ENCODE data around the gene SIK3. TPM values are rescaled to one million over a fixed set of nuclear protein-coding genes. Genes with fewer than 3 reads are reported as not detected.

SIK3 gene
- total RNA-seq, 1 experiment from 2014 or later, result 4.1 TPM

DNA sequence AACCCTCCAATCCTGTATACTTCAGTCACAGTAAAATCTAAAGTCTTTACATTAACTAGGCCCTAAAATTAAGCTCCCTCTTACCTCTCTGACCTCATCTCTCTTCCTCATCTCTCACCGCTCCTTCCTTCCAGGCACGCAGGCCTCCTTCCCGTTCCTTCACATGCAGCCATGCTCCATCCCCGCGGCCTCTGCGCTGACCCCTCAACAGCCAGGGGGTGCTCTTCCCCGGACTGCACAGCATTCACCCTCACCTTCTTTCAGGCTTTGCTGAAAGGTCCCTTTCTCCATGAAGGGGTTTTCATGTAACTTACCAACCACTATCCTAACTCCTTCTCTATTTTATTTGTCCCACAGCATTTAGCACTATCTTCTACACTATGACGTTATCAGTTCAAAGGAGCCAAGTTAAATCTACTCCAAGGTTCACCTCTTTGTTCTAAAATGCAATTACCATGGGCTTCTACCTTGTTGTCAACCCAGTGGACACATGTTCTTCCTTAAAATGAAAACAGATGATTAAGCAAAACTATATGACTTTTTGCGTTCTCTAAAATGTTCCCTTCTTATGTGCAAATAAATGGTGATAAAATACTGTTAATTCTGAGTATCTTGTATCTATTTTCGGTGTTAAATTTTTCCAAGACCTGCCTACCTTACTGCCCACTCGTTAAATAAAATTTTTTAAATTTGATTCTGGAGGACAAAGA lies 203.0 kb downstream of the SIK3 start:
- Histone ChIP-seq H3K27me3 (ENCODE audit: low read length) (no peaks in the 10 kb centered on the region), H3K9me3 (ENCODE audit: low read length) (no peaks in the 10 kb centered on the region), H3K36me3 (ENCODE audit: insufficient read depth, low read length) (no peaks in the 10 kb centered on the region), H3K4me3 (ENCODE audit: low read length) (no peak overlapping the region), H3K27ac (ENCODE audit: low read length) (no peak overlapping the region), H4K20me1 (ENCODE audit: insufficient read depth, low read depth, low read length) (no peaks in the 10 kb centered on the region), H3K9me2 (replicated peaks; ENCODE audit: insufficient read depth, low read length) (no peaks in the 10 kb centered on the region), H3K4me2 (ENCODE audit: low read depth, low read length, poor library complexity, severe bottlenecking) (no peak overlapping the region), H2AFZ (ENCODE audit: low read length) (no peak overlapping the region), H3K4me1 (ENCODE audit: low read length) (no peaks in the 10 kb centered on the region), H3K9ac (ENCODE audit: low read length) (no peak overlapping the region), H3K79me2 (ENCODE audit: low read length) (no peaks in the 10 kb centered on the region)
- DNase-seq, result no peak

DNA sequence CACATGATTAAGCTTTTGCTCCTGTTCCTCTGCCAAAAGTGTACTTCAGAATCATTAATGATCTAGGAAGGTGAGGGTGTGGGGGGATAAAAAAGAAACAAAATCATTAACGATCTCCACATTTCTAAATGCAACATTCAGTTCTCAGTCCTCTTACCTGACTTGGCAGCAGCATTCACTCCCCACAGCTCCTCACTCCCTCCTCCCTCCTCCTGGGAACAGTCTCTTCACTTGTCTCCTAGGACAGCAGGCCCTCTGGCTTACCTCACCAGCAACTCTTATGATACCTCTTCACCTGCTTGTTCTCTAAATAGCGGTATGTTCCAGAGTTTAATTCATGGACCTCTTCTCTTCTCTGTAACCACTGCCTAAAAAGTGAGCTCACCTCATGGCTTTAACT lies 204.3 kb downstream of the SIK3 start:
- H3K9me2 ChIP-seq (replicated peaks; ENCODE audit: insufficient read depth, low read length), result no peaks in the 10 kb centered on the region
- no peaks in the 10 kb centered on the region for H4K20me1 ChIP-seq (ENCODE audit: insufficient read depth, low read depth, low read length)
- no peak overlapping the region for H3K4me3 ChIP-seq (ENCODE audit: low read length)
- no peaks in the 10 kb centered on the region for H3K27me3 ChIP-seq (ENCODE audit: low read length)
- H3K4me1 ChIP-seq (ENCODE audit: low read length), result no peaks in the 10 kb centered on the region
- no peaks in the 10 kb centered on the region for H3K79me2 ChIP-seq (ENCODE audit: low read length)
- H3K9ac ChIP-seq (ENCODE audit: low read length), result no peak overlapping the region
- H3K36me3 ChIP-seq (ENCODE audit: insufficient read depth, low read length), result no peaks in the 10 kb centered on the region
- DNase-seq, result no peak
- no peak overlapping the region for H2AFZ ChIP-seq (ENCODE audit: low read length)
- H3K4me2 ChIP-seq (ENCODE audit: low read depth, low read length, poor library complexity, severe bottlenecking), result no peak overlapping the region
- H3K9me3 ChIP-seq (ENCODE audit: low read length), result no peaks in the 10 kb centered on the region
- H3K27ac ChIP-seq (ENCODE audit: low read length), result no peak overlapping the region

DNA sequence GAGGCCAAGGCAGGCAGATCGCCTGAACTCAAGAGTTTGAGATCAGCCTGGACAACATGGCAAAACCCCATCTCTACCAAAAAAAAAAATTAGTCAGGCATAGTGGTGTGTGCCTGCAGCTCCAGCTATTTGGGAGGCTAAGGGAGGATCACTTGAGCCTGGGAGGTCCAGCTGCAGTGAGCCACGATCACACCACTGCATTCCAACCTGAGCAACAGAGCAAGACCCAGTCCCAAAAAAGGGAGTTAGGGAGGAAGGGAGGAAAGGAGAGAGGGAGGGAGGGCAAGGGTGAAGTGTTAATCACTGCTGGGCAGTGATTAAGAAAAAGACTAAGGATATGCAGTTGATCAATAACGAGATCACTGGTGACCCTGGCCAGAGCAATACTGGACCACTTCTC lies 204.8 kb downstream of the SIK3 start:
- H3K4me2 ChIP-seq (ENCODE audit: low read depth, low read length, poor library complexity, severe bottlenecking), result no peak overlapping the region
- H2AFZ ChIP-seq (ENCODE audit: low read length), result no peak overlapping the region
- H4K20me1 ChIP-seq (ENCODE audit: insufficient read depth, low read depth, low read length), result no peaks in the 10 kb centered on the region
- no peaks in the 10 kb centered on the region for H3K4me1 ChIP-seq (ENCODE audit: low read length)
- no peaks in the 10 kb centered on the region for H3K9me2 ChIP-seq (replicated peaks; ENCODE audit: insufficient read depth, low read length)
- H3K4me3 ChIP-seq (ENCODE audit: low read length), result no peak overlapping the region
- no peak overlapping the region for H3K9ac ChIP-seq (ENCODE audit: low read length)
- no peak for DNase-seq
- H3K36me3 ChIP-seq (ENCODE audit: insufficient read depth, low read length), result no peaks in the 10 kb centered on the region
- no peak overlapping the region for H3K27ac ChIP-seq (ENCODE audit: low read length)
- no peaks in the 10 kb centered on the region for H3K79me2 ChIP-seq (ENCODE audit: low read length)
- no peaks in the 10 kb centered on the region for H3K27me3 ChIP-seq (ENCODE audit: low read length)
- H3K9me3 ChIP-seq (ENCODE audit: low read length), result no peaks in the 10 kb centered on the region

DNA sequence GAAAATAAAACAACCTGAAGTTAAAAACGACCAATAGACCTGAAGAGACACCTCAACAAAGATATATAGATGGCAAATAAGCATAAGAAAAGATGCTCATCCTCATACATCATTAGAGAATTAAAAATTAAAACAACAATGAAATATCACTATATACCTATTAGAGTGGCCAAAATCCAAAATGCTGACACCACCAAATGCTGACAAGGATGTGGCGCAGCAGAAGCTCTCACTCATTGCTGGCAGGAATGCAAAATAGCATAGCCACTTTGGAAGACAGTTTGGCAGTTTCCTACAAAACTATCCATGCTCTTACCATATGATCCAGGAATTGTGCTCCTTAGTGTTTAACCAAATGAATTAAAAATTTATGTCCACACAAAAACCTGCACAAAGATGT lies 205.9 kb downstream of the SIK3 start:
- H4K20me1 ChIP-seq (ENCODE audit: insufficient read depth, low read depth, low read length), result no peaks in the 10 kb centered on the region
- H3K9me3 ChIP-seq (ENCODE audit: low read length), result no peaks in the 10 kb centered on the region

DNA sequence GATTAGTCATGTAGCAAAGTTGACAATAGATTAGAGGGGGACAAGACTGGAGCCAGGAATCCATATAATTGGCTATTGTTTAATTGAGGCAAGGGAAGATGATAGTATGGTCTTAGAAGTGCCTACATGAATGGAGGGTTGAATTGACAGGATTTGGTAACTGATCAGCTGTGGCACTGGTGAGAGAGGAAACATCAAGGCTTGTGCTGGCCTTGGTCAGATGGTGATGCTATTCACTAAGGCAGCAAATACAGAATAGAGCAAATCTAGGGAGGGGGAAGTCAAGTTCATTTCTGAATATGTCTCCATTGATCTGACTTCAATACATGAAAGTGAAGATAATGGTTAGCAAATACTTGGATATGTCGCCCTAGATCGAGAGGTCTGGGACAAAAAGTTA lies 206.5 kb downstream of the SIK3 start:
- H3K4me3 ChIP-seq (ENCODE audit: low read length), result no peak overlapping the region
- H3K27me3 ChIP-seq (ENCODE audit: low read length), result no peaks in the 10 kb centered on the region
- no peaks in the 10 kb centered on the region for H3K9me3 ChIP-seq (ENCODE audit: low read length)
- H4K20me1 ChIP-seq (ENCODE audit: insufficient read depth, low read depth, low read length), result no peaks in the 10 kb centered on the region
- H3K27ac ChIP-seq (ENCODE audit: low read length), result no peak overlapping the region
- no peak overlapping the region for H3K4me2 ChIP-seq (ENCODE audit: low read depth, low read length, poor library complexity, severe bottlenecking)
- no peaks in the 10 kb centered on the region for H3K36me3 ChIP-seq (ENCODE audit: insufficient read depth, low read length)
- no peak overlapping the region for H2AFZ ChIP-seq (ENCODE audit: low read length)
- no peaks in the 10 kb centered on the region for H3K9me2 ChIP-seq (replicated peaks; ENCODE audit: insufficient read depth, low read length)
- H3K4me1 ChIP-seq (ENCODE audit: low read length), result no peaks in the 10 kb centered on the region
- no peak overlapping the region for H3K9ac ChIP-seq (ENCODE audit: low read length)
- H3K79me2 ChIP-seq (ENCODE audit: low read length), result no peaks in the 10 kb centered on the region
- no peak for DNase-seq

More for the DNA sequence above, 205.9 kb downstream of the SIK3 start:
- H3K36me3 ChIP-seq (ENCODE audit: insufficient read depth, low read length), result no peaks in the 10 kb centered on the region
- DNase-seq, result no peak
- H3K27me3 ChIP-seq (ENCODE audit: low read length), result no peaks in the 10 kb centered on the region
- H3K4me3 ChIP-seq (ENCODE audit: low read length), result no peak overlapping the region
- H2AFZ ChIP-seq (ENCODE audit: low read length), result no peak overlapping the region
- no peaks in the 10 kb centered on the region for H3K9me2 ChIP-seq (replicated peaks; ENCODE audit: insufficient read depth, low read length)
- no peaks in the 10 kb centered on the region for H3K4me1 ChIP-seq (ENCODE audit: low read length)
- H3K79me2 ChIP-seq (ENCODE audit: low read length), result no peaks in the 10 kb centered on the region
- H3K27ac ChIP-seq (ENCODE audit: low read length), result no peak overlapping the region
- no peak overlapping the region for H3K4me2 ChIP-seq (ENCODE audit: low read depth, low read length, poor library complexity, severe bottlenecking)
- no peak overlapping the region for H3K9ac ChIP-seq (ENCODE audit: low read length)

DNA sequence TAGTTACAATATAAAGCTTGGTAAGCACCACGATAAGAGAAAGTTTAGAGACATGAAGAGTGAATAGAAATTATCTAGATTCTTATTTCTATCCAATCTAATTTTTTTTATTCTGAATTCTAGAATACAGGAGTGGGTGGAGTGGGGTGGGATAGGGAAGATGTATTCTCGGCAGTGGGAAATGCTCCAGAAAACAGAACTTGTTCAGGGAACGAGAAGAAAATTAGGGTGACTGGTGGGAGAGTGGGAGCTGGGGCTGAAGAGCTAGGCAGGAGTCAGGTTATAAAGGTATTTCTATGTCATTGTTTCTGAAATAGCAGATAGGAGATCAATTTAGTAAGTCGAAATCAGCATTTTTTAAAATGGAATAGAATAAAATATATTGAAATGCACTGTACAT lies 207.6 kb downstream of the SIK3 start:
- no peaks in the 10 kb centered on the region for H3K4me1 ChIP-seq (ENCODE audit: low read length)
- H3K9me3 ChIP-seq (ENCODE audit: low read length), result no peaks in the 10 kb centered on the region
- no peaks in the 10 kb centered on the region for H3K27me3 ChIP-seq (ENCODE audit: low read length)
- no peak overlapping the region for H3K9ac ChIP-seq (ENCODE audit: low read length)
- H3K36me3 ChIP-seq (ENCODE audit: insufficient read depth, low read length), result no peaks in the 10 kb centered on the region
- no peaks in the 10 kb centered on the region for H4K20me1 ChIP-seq (ENCODE audit: insufficient read depth, low read depth, low read length)
- H2AFZ ChIP-seq (ENCODE audit: low read length), result no peak overlapping the region
- no peak overlapping the region for H3K27ac ChIP-seq (ENCODE audit: low read length)
- no peak overlapping the region for H3K4me2 ChIP-seq (ENCODE audit: low read depth, low read length, poor library complexity, severe bottlenecking)
- H3K4me3 ChIP-seq (ENCODE audit: low read length), result no peak overlapping the region
- no peak for DNase-seq
- H3K79me2 ChIP-seq (ENCODE audit: low read length), result no peaks in the 10 kb centered on the region
- H3K9me2 ChIP-seq (replicated peaks; ENCODE audit: insufficient read depth, low read length), result no peaks in the 10 kb centered on the region

DNA sequence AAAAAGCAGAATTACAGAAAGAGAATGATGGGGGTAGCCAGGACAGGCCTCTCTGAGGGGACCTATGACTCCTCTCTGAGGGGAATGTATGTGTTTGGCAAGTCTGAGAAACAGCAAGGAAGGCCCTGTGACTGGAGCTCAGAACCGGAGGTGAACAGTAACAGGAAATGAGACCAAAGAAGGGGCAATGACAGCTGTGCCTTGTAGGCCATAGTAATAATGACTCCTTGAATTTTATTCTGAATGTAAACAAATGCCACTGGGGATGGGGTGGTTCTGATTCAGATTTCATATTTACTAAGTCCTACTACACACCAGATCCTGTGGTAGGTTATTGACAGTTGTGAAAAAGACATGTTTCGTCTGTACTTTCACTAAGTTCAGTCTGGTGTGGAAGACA lies 208.0 kb downstream of the SIK3 start:
- Histone ChIP-seq H3K4me1 (ENCODE audit: low read length) (no peaks in the 10 kb centered on the region), H3K27ac (ENCODE audit: low read length) (no peak overlapping the region), H3K79me2 (ENCODE audit: low read length) (no peaks in the 10 kb centered on the region), H3K9me3 (ENCODE audit: low read length) (no peaks in the 10 kb centered on the region), H3K27me3 (ENCODE audit: low read length) (no peaks in the 10 kb centered on the region), H3K36me3 (ENCODE audit: insufficient read depth, low read length) (no peaks in the 10 kb centered on the region), H3K9ac (ENCODE audit: low read length) (no peak overlapping the region), H3K4me2 (ENCODE audit: low read depth, low read length, poor library complexity, severe bottlenecking) (no peak overlapping the region), H3K4me3 (ENCODE audit: low read length) (no peak overlapping the region), H2AFZ (ENCODE audit: low read length) (no peak overlapping the region), H3K9me2 (replicated peaks; ENCODE audit: insufficient read depth, low read length) (no peaks in the 10 kb centered on the region), H4K20me1 (ENCODE audit: insufficient read depth, low read depth, low read length) (no peaks in the 10 kb centered on the region)
- DNase-seq, result no peak

DNA sequence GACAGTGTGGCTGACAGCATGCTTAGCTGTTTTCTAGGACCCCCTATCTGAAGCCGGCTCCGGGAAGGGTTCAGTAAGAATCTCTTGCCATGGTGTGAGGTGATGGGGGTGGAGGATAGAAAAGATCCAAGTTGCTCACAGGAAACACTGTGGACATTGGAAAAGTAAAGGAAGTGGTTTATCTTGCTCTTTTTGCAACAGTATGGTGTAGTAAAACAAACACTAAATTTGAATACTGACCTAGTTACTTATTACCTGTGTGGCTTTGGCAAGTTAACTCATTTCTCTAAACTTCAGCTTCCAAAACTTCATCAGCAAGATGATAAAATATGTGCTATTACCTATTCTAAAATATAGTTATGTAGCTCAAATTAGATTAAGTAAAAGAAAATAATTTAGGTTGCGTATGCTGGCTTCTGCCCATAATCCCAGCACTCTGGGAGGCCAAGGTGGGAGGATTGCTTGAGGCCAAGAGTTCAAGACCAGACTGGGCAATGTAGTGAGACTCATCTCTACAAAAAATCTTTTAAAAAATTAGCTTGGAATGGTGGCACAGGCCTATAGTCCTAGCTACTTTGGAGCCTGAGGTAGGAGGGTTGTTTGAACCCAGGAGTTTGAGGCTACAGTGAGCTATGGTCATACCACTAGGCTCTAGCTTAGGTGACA lies 209.2 kb downstream of the SIK3 start:
- no peak overlapping the region for H2AFZ ChIP-seq (ENCODE audit: low read length)
- no peak for DNase-seq

More for the DNA sequence above, 209.2 kb downstream of the SIK3 start:
- Histone ChIP-seq H3K27me3 (ENCODE audit: low read length) (no peaks in the 10 kb centered on the region), H3K4me2 (ENCODE audit: low read depth, low read length, poor library complexity, severe bottlenecking) (no peak overlapping the region), H3K79me2 (ENCODE audit: low read length) (no peaks in the 10 kb centered on the region), H3K27ac (ENCODE audit: low read length) (no peak overlapping the region), H3K4me3 (ENCODE audit: low read length) (no peak overlapping the region), H4K20me1 (ENCODE audit: insufficient read depth, low read depth, low read length) (no peaks in the 10 kb centered on the region), H3K9me3 (ENCODE audit: low read length) (no peaks in the 10 kb centered on the region), H3K4me1 (ENCODE audit: low read length) (no peaks in the 10 kb centered on the region), H3K36me3 (ENCODE audit: insufficient read depth, low read length) (no peaks in the 10 kb centered on the region), H3K9ac (ENCODE audit: low read length) (no peak overlapping the region), H3K9me2 (replicated peaks; ENCODE audit: insufficient read depth, low read length) (no peaks in the 10 kb centered on the region)

All from Karpas-422 (cell line).